ENCODE data around the gene DGCR2.

DNA sequence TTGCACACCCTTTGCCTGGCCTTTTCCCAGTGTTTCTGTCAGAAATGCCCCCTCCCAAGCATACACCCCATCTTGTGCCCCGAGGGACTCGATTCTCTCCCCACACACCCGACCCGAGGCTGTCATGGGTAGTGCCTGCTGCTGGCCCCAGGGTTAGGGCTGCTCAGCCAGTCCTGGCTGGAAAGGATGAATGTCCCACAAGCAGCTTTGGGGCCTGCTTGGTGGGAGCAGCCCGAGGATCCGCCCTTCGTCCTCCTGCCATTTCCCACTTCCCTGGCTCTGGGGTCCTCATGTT, 131.1 kb downstream of the DGCR2 start:
- TF ChIP-seq, protein P1, sequence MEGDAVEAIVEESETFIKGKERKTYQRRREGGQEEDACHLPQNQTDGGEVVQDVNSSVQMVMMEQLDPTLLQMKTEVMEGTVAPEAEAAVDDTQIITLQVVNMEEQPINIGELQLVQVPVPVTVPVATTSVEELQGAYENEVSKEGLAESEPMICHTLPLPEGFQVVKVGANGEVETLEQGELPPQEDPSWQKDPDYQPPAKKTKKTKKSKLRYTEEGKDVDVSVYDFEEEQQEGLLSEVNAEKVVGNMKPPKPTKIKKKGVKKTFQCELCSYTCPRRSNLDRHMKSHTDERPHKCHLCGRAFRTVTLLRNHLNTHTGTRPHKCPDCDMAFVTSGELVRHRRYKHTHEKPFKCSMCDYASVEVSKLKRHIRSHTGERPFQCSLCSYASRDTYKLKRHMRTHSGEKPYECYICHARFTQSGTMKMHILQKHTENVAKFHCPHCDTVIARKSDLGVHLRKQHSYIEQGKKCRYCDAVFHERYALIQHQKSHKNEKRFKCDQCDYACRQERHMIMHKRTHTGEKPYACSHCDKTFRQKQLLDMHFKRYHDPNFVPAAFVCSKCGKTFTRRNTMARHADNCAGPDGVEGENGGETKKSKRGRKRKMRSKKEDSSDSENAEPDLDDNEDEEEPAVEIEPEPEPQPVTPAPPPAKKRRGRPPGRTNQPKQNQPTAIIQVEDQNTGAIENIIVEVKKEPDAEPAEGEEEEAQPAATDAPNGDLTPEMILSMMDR (IDR thresholded peaks at IDR 0.05), result no peak
- TF ChIP-seq POLR2A (IDR thresholded peaks at IDR 0.05), result no peak

Measured in heart left ventricle (tissue), 13 donors.